GM12873 (cell line): ENCODE results near the gene DTNA.

Experiments used
- CTCF ChIP-seq: IDR thresholded peaks from 2 replicates; pipeline ENCODE4 v1.5.1; 2012; ENCODE audit warnings: low read depth, mild to moderate bottlenecking, moderate library complexity, low read length, control low read depth; ENCODE audit not compliant: insufficient read depth; ENCODE audit errors: missing control alignments

Gene DTNA

DNA sequence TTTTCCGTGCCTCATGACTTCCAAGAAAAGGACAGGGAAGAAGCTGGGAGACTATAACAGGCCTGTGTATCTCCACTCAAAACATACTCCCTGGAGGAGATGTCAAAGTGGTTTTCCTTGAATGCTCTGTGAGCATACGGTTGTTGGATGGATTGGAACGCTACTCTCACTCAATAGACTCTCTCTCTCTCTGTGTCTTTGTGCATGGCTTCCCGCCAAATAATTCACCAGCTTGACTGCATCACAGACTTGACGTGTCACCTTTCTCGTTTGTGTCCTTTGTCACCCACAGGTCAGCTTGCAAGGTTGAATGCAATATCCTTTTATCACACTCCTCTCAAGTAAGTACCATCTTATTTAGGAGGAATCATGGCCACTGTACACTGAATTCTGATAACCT, 174.3 kb downstream of the DTNA start:
- TF ChIP-seq CTCF = no peak

- TF ChIP-seq CTCF = no peak
Observed at GRCh38 chr18:34886177-34886576, 176.1 kb downstream of the DTNA start.

DNA sequence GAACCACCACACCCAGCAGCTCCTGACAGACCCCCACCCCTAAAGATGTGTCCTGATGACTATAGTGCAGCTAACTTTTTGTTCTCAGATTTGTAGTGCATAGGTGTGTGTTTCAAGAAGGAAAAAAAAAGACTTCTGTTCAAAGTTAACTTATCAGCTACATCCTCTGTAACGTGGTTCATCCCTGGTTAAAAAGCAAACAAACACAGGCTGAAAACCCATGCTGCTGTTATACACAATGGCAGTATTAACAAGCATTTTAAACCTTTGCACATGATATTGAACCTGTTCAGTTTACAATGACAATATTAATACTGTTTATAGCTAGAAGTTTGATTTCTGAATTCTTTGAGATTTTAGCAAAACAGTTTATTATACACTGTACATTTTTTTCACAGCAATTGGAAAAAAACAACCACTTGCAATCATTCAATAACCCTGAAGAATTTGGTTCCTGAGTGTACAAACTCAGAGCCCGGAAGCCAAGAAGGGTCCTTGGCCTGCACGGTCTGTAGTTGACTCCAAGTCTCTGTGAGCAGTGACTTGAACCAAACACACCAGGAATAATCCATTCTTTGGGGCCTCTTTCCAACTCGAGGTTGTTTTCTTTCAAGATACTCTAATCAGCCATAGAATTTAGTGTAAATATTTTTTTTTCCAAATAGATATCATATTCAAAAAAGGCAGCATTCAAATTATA, 177.9 kb downstream of the DTNA start:
- TF ChIP-seq CTCF = no peak

DNA sequence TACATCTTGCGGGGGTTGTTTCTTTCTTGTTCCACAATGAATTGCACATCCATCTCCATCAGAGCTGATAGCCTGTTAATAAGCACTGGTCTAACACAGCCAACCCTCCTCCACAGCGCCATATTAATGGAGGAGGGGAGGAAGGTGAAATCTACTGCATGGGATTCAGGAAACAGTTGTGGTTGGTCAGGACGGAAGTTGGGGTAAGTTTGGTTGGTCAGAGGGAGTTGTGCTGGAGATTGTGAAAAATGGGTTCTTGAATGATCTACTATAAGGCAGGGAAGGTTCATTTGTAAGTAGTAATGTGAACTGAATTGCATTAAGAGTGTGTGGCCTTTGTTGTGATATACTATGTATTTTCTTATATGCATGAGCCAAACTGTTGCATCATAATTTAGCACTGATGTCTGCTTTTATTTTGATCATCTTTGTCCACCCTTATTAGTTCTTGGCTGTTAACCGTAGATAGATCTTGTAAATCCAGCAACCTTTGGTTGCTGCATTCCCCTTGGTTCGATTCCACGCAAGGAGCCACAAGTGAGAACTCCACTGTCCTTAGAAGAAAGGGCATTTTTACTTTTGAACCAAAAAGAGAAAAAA, 180.5 kb downstream of the DTNA start:
- no peak for TF ChIP-seq CTCF

DNA sequence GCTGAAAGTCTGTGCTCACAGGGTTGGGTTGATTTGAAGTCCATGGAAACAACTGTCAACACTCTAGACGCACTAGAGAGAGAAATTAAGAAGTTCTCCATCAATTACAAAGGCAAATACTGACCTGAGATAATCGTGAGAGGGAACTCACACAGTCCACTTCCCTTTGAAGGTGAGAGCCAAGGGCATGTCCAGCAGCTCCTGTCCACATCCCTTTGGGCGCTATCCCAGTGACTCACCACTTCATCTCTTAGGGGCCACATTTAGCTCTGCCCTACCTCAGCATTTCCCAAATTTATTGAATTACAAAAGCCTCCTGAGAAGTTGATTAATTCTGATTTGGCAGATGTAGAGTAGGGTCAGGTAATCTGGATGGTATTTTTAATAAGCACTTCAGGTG, 182.3 kb downstream of the DTNA start:
- no peak for TF ChIP-seq CTCF

GRCh38 chr18:34893239-34893638, 183.1 kb downstream of the DTNA start:
- TF ChIP-seq CTCF = no peak

DNA sequence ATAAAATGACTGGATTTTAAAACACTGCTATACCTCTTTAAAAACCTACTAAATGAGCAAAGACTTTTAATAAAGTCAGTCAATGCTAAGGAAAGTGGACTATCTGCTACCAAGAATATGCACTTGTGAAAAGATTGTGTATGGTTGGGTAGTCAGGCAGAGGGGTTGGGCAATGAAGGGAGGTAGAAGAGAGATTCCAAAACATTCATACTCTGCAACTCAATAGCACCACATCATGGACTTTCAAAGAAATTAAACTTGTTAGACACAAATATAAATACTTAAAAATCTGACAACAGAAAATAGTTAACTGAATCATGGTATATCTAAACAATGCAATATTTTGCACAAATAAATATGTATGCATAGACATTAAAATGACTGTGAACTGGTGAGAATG, 191.2 kb downstream of the DTNA start:
- no peak for TF ChIP-seq CTCF
